Measurements from ENCODE around the gene GEMIN5. TPM values are rescaled to one million over a fixed set of nuclear protein-coding genes. Genes with fewer than 3 reads are reported as not detected.

The GEMIN5 gene
- total RNA-seq, 2 donors from 2014 or later, result 14.6 to 20.3 TPM

DNA sequence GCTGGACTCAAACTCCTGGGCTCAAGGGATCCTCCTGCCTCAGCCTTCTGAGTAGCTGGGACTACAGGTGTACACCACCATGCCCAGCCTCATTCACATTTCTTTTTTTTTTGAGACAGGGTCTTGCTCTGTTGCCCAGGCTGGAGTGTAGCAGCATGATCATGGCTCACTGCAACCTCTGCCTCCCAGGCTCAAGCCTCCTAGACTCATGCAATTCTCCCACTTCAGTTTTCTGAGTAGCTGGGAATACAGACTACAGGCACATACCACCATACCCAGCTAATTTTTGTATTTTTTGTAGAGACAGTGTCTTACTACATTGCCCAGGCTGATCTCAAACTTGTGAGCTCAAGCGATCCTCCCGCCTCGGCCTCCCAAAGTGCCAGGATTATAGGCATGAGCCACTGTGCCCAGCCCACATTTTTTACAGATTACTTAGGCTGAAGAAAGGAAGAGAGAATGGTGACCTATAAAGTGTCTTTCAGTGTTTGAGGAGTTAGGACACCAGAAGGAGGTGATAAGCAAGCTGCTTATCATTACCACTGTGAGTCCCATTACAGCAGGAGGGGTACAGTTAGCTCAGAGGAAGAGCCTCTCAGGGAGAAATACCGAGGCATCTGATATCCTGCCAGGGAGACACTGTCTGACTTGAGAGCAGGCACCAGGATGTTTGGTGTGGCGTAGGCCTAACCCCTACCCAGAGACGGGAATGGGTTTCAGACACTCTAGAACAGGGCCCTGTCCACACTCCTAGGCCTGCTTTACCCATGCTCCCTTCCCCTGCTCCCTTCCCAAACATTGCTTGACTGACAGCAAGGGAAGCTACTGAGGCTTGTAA is 97.4 kb downstream of the GEMIN5 start:
- no peaks in the 10 kb centered on the region for H3K4me1 ChIP-seq (replicated peaks)
- WGBS, result 81% methylated on average over 6 of the region's 6 CpGs
- no peak overlapping the region for H3K4me3 ChIP-seq
- intact Hi-C loops (cut with DNase I), result no loop called here
- no peak for DNase-seq (ENCODE audit: low spot score)
- H3K9me3 ChIP-seq, result no peaks in the 10 kb centered on the region
- TF ChIP-seq POLR2A (IDR thresholded peaks at IDR 0.05) (no peak), POLR2AphosphoS5 (IDR thresholded peaks at IDR 0.05) (no peak)
- TF ChIP-seq, protein P1, sequence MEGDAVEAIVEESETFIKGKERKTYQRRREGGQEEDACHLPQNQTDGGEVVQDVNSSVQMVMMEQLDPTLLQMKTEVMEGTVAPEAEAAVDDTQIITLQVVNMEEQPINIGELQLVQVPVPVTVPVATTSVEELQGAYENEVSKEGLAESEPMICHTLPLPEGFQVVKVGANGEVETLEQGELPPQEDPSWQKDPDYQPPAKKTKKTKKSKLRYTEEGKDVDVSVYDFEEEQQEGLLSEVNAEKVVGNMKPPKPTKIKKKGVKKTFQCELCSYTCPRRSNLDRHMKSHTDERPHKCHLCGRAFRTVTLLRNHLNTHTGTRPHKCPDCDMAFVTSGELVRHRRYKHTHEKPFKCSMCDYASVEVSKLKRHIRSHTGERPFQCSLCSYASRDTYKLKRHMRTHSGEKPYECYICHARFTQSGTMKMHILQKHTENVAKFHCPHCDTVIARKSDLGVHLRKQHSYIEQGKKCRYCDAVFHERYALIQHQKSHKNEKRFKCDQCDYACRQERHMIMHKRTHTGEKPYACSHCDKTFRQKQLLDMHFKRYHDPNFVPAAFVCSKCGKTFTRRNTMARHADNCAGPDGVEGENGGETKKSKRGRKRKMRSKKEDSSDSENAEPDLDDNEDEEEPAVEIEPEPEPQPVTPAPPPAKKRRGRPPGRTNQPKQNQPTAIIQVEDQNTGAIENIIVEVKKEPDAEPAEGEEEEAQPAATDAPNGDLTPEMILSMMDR (IDR thresholded peaks at IDR 0.05), result no peak
- no peaks in the 10 kb centered on the region for H3K36me3 ChIP-seq
- no peaks in the 10 kb centered on the region for H3K27me3 ChIP-seq (replicated peaks; ENCODE audit: insufficient read depth)
- no peak overlapping the region for H3K27ac ChIP-seq

Other genes starting within 250 kb of the GEMIN5 start
- gene LARP1, start 182.8 kb downstream of the GEMIN5 start, total RNA-seq, result 100 to 1,000 TPM in 1 of 2 donors, 10 to 100 TPM in 1; 83.9 to 163 TPM
- 10 to 100 TPM; 35.3 to 81.7 TPM for gene FAXDC2, start 87.6 kb downstream of the GEMIN5 start, total RNA-seq
- 10 to 100 TPM; 46.3 to 95.2 TPM for gene CNOT8, start 79.6 kb downstream of the GEMIN5 start, total RNA-seq
- gene MRPL22, start 2.9 kb upstream of the GEMIN5 start, total RNA-seq, result 10 to 100 TPM; 14.4 to 35.2 TPM
- gene KIF4B, start 75.5 kb upstream of the GEMIN5 start, total RNA-seq, result 1 to 10 TPM in 1 of 2 donors, not detected in 1; 1.0 TPM

All from prostate gland (tissue), 2 donors.